ENCODE results near the gene C14orf180. TPM values are rescaled to one million over a fixed set of nuclear protein-coding genes. Genes with fewer than 3 reads are reported as not detected.

Gene C14orf180
- polyA plus RNA-seq, 3 donors: not detected

GRCh38 chr14:104593241-104593701 lies 13.7 kb downstream of the C14orf180 start:
- H3K4me3 ChIP-seq (replicated peaks in 1 of 3; ENCODE audit: low read depth in 2 of 3, low read length in 3 of 3): no peak overlapping the region
- no peaks in the 10 kb centered on the region for H3K9me3 Mint-ChIP-seq
- no peak overlapping the region for H2AFZ ChIP-seq (ENCODE audit: insufficient read depth, low read depth, low read length, poor library complexity, severe bottlenecking)
- H3K27ac Mint-ChIP-seq: no peak overlapping the region
- no peaks in the 10 kb centered on the region for H3K36me3 Mint-ChIP-seq
- 80% methylated on average over 16 of the region's 18 CpGs for WGBS (ENCODE audit: insufficient coverage)
- no peak overlapping the region for H3K9ac ChIP-seq (ENCODE audit: insufficient read depth, low read length, poor library complexity, severe bottlenecking)
- H3K27me3 ChIP-seq (ENCODE audit: control insufficient read depth in 2 of 2, insufficient read depth in 2 of 2, low read length in 2 of 2): no peaks in the 10 kb centered on the region
- H3K4me1 Mint-ChIP-seq: no peaks in the 10 kb centered on the region
- intact Hi-C loops (cut with micrococcal nuclease): no loop called here
- no peaks in the 10 kb centered on the region for H4K20me1 ChIP-seq (ENCODE audit: insufficient read depth, low read length)
- no peaks in the 10 kb centered on the region for H3K9me3 ChIP-seq (replicated peaks in 1 of 2; ENCODE audit: control insufficient read depth in 1 of 2, insufficient read depth in 1 of 2, low read length in 2 of 2)
- no peaks in the 10 kb centered on the region for H3K4me1 ChIP-seq (ENCODE audit: control insufficient read depth in 1 of 2, insufficient read depth in 2 of 2, low read length in 2 of 2)
- no peak overlapping the region for H3K27ac ChIP-seq (ENCODE audit: low read depth in 1 of 2, low read length in 2 of 2)
- H3K4me3 Mint-ChIP-seq: no peak overlapping the region
- H3K36me3 ChIP-seq (replicated peaks in 1 of 2; ENCODE audit: control insufficient read depth in 1 of 2, insufficient read depth in 2 of 2, low read length in 2 of 2): no peaks in the 10 kb centered on the region
- TF ChIP-seq CTCF (IDR thresholded peaks at IDR 0.05): no peak
- H3K4me2 ChIP-seq (replicated peaks; ENCODE audit: extremely low read depth, low read length, poor library complexity, severe bottlenecking): no peak overlapping the region
- H3K79me2 ChIP-seq (ENCODE audit: insufficient read depth, low read length): no peaks in the 10 kb centered on the region
- peaks cover 2 to 5% (median 3%) of the 10 kb centered on the region in 3 donors for H3K27me3 Mint-ChIP-seq (ENCODE audit: low read depth in 3 of 3)
- DNase-seq: no peak

- H3K9me3 Mint-ChIP-seq: no peaks in the 10 kb centered on the region
- Histone ChIP-seq H3K4me1 (ENCODE audit: control insufficient read depth in 1 of 2, insufficient read depth in 2 of 2, low read length in 2 of 2) (no peaks in the 10 kb centered on the region), H3K27ac (ENCODE audit: low read depth in 1 of 2, low read length in 2 of 2) (no peak overlapping the region), H3K79me2 (ENCODE audit: insufficient read depth, low read length) (no peaks in the 10 kb centered on the region), H4K20me1 (ENCODE audit: insufficient read depth, low read length) (no peaks in the 10 kb centered on the region), H3K9ac (ENCODE audit: insufficient read depth, low read length, poor library complexity, severe bottlenecking) (no peak overlapping the region), H3K36me3 (replicated peaks in 1 of 2; ENCODE audit: control insufficient read depth in 1 of 2, insufficient read depth in 2 of 2, low read length in 2 of 2) (no peaks in the 10 kb centered on the region), H3K4me3 (replicated peaks in 1 of 3; ENCODE audit: low read depth in 2 of 3, low read length in 3 of 3) (no peak overlapping the region), H3K4me2 (replicated peaks; ENCODE audit: extremely low read depth, low read length, poor library complexity, severe bottlenecking) (no peak overlapping the region), H2AFZ (ENCODE audit: insufficient read depth, low read depth, low read length, poor library complexity, severe bottlenecking) (no peak overlapping the region), H3K9me3 (replicated peaks in 1 of 2; ENCODE audit: control insufficient read depth in 1 of 2, insufficient read depth in 1 of 2, low read length in 2 of 2) (no peaks in the 10 kb centered on the region), H3K27me3 (ENCODE audit: control insufficient read depth in 2 of 2, insufficient read depth in 2 of 2, low read length in 2 of 2) (no peaks in the 10 kb centered on the region)
- no peak overlapping the region for H3K4me3 Mint-ChIP-seq
- TF ChIP-seq CTCF (IDR thresholded peaks at IDR 0.05): no peak
- DNase-seq: no peak
- WGBS (ENCODE audit: insufficient coverage): 92% methylated on average over 11 of the region's 12 CpGs
- intact Hi-C loops (cut with micrococcal nuclease): no loop called here
- no peaks in the 10 kb centered on the region for H3K4me1 Mint-ChIP-seq
- H3K36me3 Mint-ChIP-seq: no peaks in the 10 kb centered on the region
- peaks cover 2 to 5% (median 3%) of the 10 kb centered on the region in 3 donors for H3K27me3 Mint-ChIP-seq (ENCODE audit: low read depth in 3 of 3)
- H3K27ac Mint-ChIP-seq: no peak overlapping the region
Observed at GRCh38 chr14:104593710-104594136, 14.2 kb downstream of the C14orf180 start.

Data from CD14-positive monocyte (primary cell).